ENCODE data around the gene NFKB1. TPM values are rescaled to one million over a fixed set of nuclear protein-coding genes. Genes with fewer than 3 reads are reported as not detected.

Gene NFKB1
- total RNA-seq, 1 donor from 2014 or later, result 24.6 TPM

- DNase-seq (ENCODE audit: low read depth, low spot score), result no peak
- Mint-ChIP-seq H3K4me3 (no peak overlapping the region), H3K9me3 (peaks cover 5% of the 10 kb centered on the region), H3K4me1 (no peaks in the 10 kb centered on the region), H3K27me3 (ENCODE audit: low read depth) (no peaks in the 10 kb centered on the region), H3K36me3 (ENCODE audit: low read depth) (peaks cover 2% of the 10 kb centered on the region), H3K27ac (ENCODE audit: unreplicated experiment) (no peak overlapping the region)
- no peak for TF ChIP-seq CTCF (conservative IDR thresholded peaks at IDR 0.05)
These were observed 46.0 kb upstream of the NFKB1 start for GRCh38 chr4:102454981-102455685.

GRCh38 chr4:102455750-102456149 is 45.4 kb upstream of the NFKB1 start:
- TF ChIP-seq CTCF (conservative IDR thresholded peaks at IDR 0.05), result no peak
- Mint-ChIP-seq H3K27ac (ENCODE audit: unreplicated experiment) (no peak overlapping the region), H3K4me3 (no peak overlapping the region), H3K9me3 (peaks cover 7% of the 10 kb centered on the region), H3K36me3 (ENCODE audit: low read depth) (peaks cover 2% of the 10 kb centered on the region), H3K27me3 (ENCODE audit: low read depth) (no peaks in the 10 kb centered on the region), H3K4me1 (no peaks in the 10 kb centered on the region)
- DNase-seq (ENCODE audit: low read depth, low spot score), result no peak

GRCh38 chr4:102466298-102466697 is 34.9 kb upstream of the NFKB1 start:
- Mint-ChIP-seq H3K4me3 (no peak overlapping the region), H3K27me3 (ENCODE audit: low read depth) (no peaks in the 10 kb centered on the region), H3K9me3 (no peaks in the 10 kb centered on the region), H3K4me1 (no peaks in the 10 kb centered on the region), H3K27ac (ENCODE audit: unreplicated experiment) (no peak overlapping the region), H3K36me3 (ENCODE audit: low read depth) (no peaks in the 10 kb centered on the region)
- TF ChIP-seq CTCF (conservative IDR thresholded peaks at IDR 0.05), result no peak
- DNase-seq (ENCODE audit: low read depth, low spot score), result no peak

GRCh38 chr4:102469806-102470205 is 31.4 kb upstream of the NFKB1 start:
- Mint-ChIP-seq H3K4me1 (no peaks in the 10 kb centered on the region), H3K27ac (ENCODE audit: unreplicated experiment) (no peak overlapping the region)

GRCh38 chr4:102472441-102473013 is 28.6 kb upstream of the NFKB1 start:
- Mint-ChIP-seq H3K36me3 (ENCODE audit: low read depth) (peaks cover 4% of the 10 kb centered on the region), H3K4me1 (no peaks in the 10 kb centered on the region), H3K27me3 (ENCODE audit: low read depth) (no peaks in the 10 kb centered on the region), H3K27ac (ENCODE audit: unreplicated experiment) (no peak overlapping the region), H3K4me3 (no peak overlapping the region), H3K9me3 (no peaks in the 10 kb centered on the region)
- TF ChIP-seq CTCF (conservative IDR thresholded peaks at IDR 0.05), result no peak
- no peak for DNase-seq (ENCODE audit: low read depth, low spot score)

More at GRCh38 chr4:102469806-102470205, 31.4 kb upstream of the NFKB1 start:
- no peaks in the 10 kb centered on the region for H3K36me3 Mint-ChIP-seq (ENCODE audit: low read depth)
- no peak overlapping the region for H3K4me3 Mint-ChIP-seq
- no peaks in the 10 kb centered on the region for H3K9me3 Mint-ChIP-seq
- no peak for TF ChIP-seq CTCF (conservative IDR thresholded peaks at IDR 0.05)
- DNase-seq (ENCODE audit: low read depth, low spot score), result no peak
- no peaks in the 10 kb centered on the region for H3K27me3 Mint-ChIP-seq (ENCODE audit: low read depth)
